ENCODE results near the gene CFB. TPM values are rescaled to one million over a fixed set of nuclear protein-coding genes. Genes with fewer than 3 reads are reported as not detected.

Gene CFB
- total RNA-seq, 1 experiment from 2014 or later: 0.31 TPM

- Histone ChIP-seq H2BK120ac (ENCODE audit: low read depth, low read length, poor library complexity, severe bottlenecking) (no peak overlapping the region), H3T11ph (ENCODE audit: low read length) (no peak overlapping the region), H2BK5ac (ENCODE audit: insufficient read length, low read length) (no peak overlapping the region), H3K79me2 (ENCODE audit: insufficient read depth, low read length) (no peaks in the 10 kb centered on the region; the same call in 1 of the 2 replicates), H4K8ac (replicated peaks; ENCODE audit: insufficient read length, low read depth, low read length) (no peak overlapping the region), H3K9ac (ENCODE audit: extremely low read depth, insufficient read length, low read length) (no peak overlapping the region), H2BK20ac (ENCODE audit: low read depth, low read length, poor library complexity, severe bottlenecking) (no peak overlapping the region), H2BK15ac (ENCODE audit: low read depth, low read length) (no peak overlapping the region), H3K4me2 (ENCODE audit: insufficient read depth, insufficient read length, low read length) (no peak overlapping the region), H4K20me1 (ENCODE audit: control insufficient read depth, insufficient read depth, insufficient read length) (no peaks in the 10 kb centered on the region), H4K91ac (ENCODE audit: insufficient read length, low read depth, low read length) (no peak overlapping the region), H3K18ac (ENCODE audit: insufficient read length, low read depth, low read length) (no peak overlapping the region), H3K27ac (ENCODE audit: insufficient read length, low read depth, low read length) (no peak overlapping the region), H2AK5ac (ENCODE audit: insufficient read length, low read length) (no peak overlapping the region), H3K23ac (ENCODE audit: insufficient read length, low read depth, low read length) (no peak overlapping the region), H3K27me3 (ENCODE audit: insufficient read depth, low read length) (no peaks in the 10 kb centered on the region), H2AFZ (ENCODE audit: low read length) (no peak overlapping the region), H3K23me2 (ENCODE audit: insufficient read length, low read depth, low read length, poor library complexity, severe bottlenecking) (peaks cover 6% of the 10 kb centered on the region), H3K79me1 (ENCODE audit: insufficient read depth, low read depth, low read length, poor library complexity, severe bottlenecking) (no peaks in the 10 kb centered on the region), H3K14ac (ENCODE audit: insufficient read depth, low read length) (no peak overlapping the region), H3K56ac (ENCODE audit: insufficient read length, low read depth, low read length) (no peak overlapping the region), H4K5ac (ENCODE audit: insufficient read length, low read depth, low read length) (no peak overlapping the region), H2BK12ac (ENCODE audit: insufficient read length, low read depth, low read length) (no peak overlapping the region), H3K4ac (ENCODE audit: low read depth, low read length) (no peak overlapping the region), H3K9me3 (ENCODE audit: control insufficient read depth, low read depth, low read length) (no peaks in the 10 kb centered on the region), H3K4me1 (ENCODE audit: insufficient read depth, low read length) (peaks cover 3% of the 10 kb centered on the region; the same call in 1 of the 2 replicates)
- WGBS (ENCODE audit: extremely low coverage, insufficient read length, low lambda C conversion rate): no CpG with 5 or more reads among the region's 11 CpGs
- H3K27me3 Mint-ChIP-seq (ENCODE audit: low read depth): no peaks in the 10 kb centered on the region; the same call in 1 of the 2 replicates
- H3K4me3 Mint-ChIP-seq: no peak overlapping the region
- H3K27ac Mint-ChIP-seq: no peak overlapping the region
- H3K36me3 Mint-ChIP-seq (ENCODE audit: insufficient read depth in 1 of 3, low read depth in 3 of 3): peaks cover 33 to 72% (median 66%) of the 10 kb centered on the region in 3 experiments; a peak in 6 of 7 replicates
- TF ChIP-seq CTCF (conservative IDR thresholded peaks at IDR 0.05): no peak
- no peak for DNase-seq
- H3K4me1 Mint-ChIP-seq: peaks cover 7 to 11% of the 10 kb centered on the region in 2 experiments
- H3K9me3 Mint-ChIP-seq: no peaks in the 10 kb centered on the region
These were observed 22.4 kb downstream of the CFB start for GRCh38 chr6:31968326-31968725.
